ENCODE data around the gene XDH.

Gene XDH

GRCh38 chr2:31327505-31327904 is 87.0 kb downstream of the XDH start:
- no peak for DNase-seq

- DNase-seq: no peak
Observed at GRCh38 chr2:31324016-31324633, 90.4 kb downstream of the XDH start.

- DNase-seq: no peak
Observed at GRCh38 chr2:31322371-31322770, 92.2 kb downstream of the XDH start.

GRCh38 chr2:31319406-31320175 is 95.0 kb downstream of the XDH start:
- no peak for DNase-seq

- no peak for DNase-seq
Observed at GRCh38 chr2:31318361-31319336, 95.9 kb downstream of the XDH start.

GRCh38 chr2:31317396-31317795 is 97.1 kb downstream of the XDH start:
- no peak for DNase-seq

- DNase-seq: no peak
Observed at GRCh38 chr2:31314761-31315160, 99.8 kb downstream of the XDH start.

DNA sequence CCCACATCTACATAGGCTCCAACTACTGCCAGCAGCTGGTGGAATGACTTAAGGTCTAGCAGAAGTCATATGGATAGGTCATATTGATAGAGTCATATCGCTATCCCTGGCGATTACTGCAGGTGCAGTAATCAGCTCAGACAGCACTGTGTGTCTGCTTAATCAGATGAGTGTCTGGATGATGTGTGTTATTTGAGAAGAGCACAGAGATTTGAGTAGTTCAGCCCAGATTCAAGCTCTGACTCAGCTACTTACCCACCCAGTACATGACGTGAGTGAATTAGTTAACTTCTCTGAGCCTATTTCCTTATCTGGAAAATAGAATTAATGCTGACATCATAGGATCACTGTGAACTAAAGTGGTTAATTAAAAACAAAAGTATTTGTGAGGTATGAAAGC is 101.6 kb downstream of the XDH start:
- no peak for DNase-seq

- DNase-seq: no peak
Observed at GRCh38 chr2:31304816-31305215, 109.7 kb downstream of the XDH start.

- DNase-seq: no peak
Observed at GRCh38 chr2:31302940-31303563, 111.5 kb downstream of the XDH start.

GRCh38 chr2:31300309-31300708 is 114.2 kb downstream of the XDH start:
- no peak for DNase-seq

- DNase-seq: no peak
Observed at GRCh38 chr2:31299547-31299946, 115.0 kb downstream of the XDH start.

DNA sequence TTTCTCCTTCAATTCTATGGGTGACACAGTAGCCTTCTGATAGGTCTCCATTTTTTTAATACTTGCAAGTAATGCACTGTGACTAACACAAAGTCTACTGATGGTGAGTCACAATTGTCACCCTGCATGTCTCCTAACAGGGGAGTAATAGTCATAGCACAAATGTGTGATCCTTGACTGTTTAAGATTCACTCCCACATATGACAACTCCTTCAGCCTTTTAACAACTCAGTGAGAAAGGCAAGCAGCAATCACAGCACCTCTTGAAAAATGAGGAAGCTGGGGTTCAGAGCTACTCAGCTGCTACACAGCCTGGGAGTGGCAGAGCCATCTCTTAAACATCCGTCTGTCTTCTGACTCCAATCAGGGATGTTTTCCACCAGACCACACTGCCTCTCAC is 116.8 kb downstream of the XDH start:
- no peak for DNase-seq

- no peak for DNase-seq
Observed at GRCh38 chr2:31296641-31297287, 117.8 kb downstream of the XDH start.

GRCh38 chr2:31294196-31294595 is 120.3 kb downstream of the XDH start:
- DNase-seq: no peak

DNA sequence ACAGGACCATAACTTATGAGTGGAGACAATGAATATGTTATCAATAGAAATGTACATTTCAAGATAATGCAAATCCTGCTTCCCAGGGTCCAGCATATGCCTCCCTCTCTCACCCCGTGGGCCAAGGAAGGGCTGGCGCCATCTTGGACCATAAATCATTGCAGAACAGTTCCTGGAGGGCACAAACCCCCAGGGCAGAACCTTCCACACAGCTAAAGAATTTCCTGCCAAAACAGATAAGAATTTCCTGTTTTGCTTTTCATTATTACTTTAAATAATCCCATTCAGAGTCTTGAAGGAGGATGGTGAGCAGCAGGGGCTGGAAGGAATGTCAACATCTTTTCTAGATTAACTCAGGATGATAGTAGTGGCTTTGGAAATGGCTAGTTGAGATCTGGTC is 126.9 kb downstream of the XDH start:
- no peak for DNase-seq

- no peak for DNase-seq
Observed at GRCh38 chr2:31286961-31287550, 127.5 kb downstream of the XDH start.

GRCh38 chr2:31286230-31286629 is 128.3 kb downstream of the XDH start:
- DNase-seq: no peak
